GM12891 (cell line): ENCODE results near the gene SLC15A4.
A peak's percentile ranks its signal among the peaks of the same experiment; 100 is the strongest.

ENCODE experiments used
- POLR2A ChIP-seq: IDR thresholded peaks from 2 replicates; pipeline ENCODE4 v1.6.1; 2011; ENCODE audit warnings: low read depth, low read length, control low read depth
- POLR2AphosphoS5 ChIP-seq: IDR thresholded peaks from 2 replicates; pipeline ENCODE4 v1.6.1; 2011; ENCODE audit warnings: low read depth, low read length, control low read depth
- POU2F2 ChIP-seq: IDR thresholded peaks from 2 replicates; pipeline ENCODE4 v1.6.1; 2011; ENCODE audit warnings: low read depth, mild to moderate bottlenecking, control low read depth, low read length, moderate library complexity
- TAF1 ChIP-seq: IDR thresholded peaks from 2 replicates; pipeline ENCODE4 v1.6.1; 2011; ENCODE audit warnings: low read depth, low read length, control low read depth

GRCh38 chr12:128857133-128857763, 33.5 kb upstream of the SLC15A4 start:
- TF ChIP-seq POLR2A (no peak), POLR2AphosphoS5 (no peak), TAF1 (no peak), POU2F2 (0 out of 2 replicates have a peak, but pooled peaks have one; percentile 17)
